ENCODE data around the gene PUM2. TPM values are rescaled to one million over a fixed set of nuclear protein-coding genes. Genes with fewer than 3 reads are reported as not detected.

Gene PUM2
- total RNA-seq (2021; fragmentation: NEBNext Ultra II Directional; extraction: Animal tissue kit (Norgen Biotek cat#: 25700)) (109 and 114 TPM in 2 replicates), polyA plus RNA-seq (2011; rRNA removed) (30.1 and 46.6 TPM in 2 replicates), polyA minus RNA-seq (2011; rRNA and poly(A)+ RNA removed) (336 and 378 TPM in 2 replicates)
- 40.1 TPM for polyA plus RNA-seq (2011; cell fraction: cytosol; rRNA removed)
- polyA plus RNA-seq (2011; cell fraction: nucleus; rRNA removed): 37.3 TPM
- 33.7 to 56.1 TPM (median 47.0 TPM) in 4 replicates for polyA plus RNA-seq (2012, experiment 1 of 2)
- 2.6 TPM for polyA plus RNA-seq (2012, experiment 2 of 2)
- 31.1 TPM for polyA plus RNA-seq (2013, experiment 1 of 2)
- polyA plus RNA-seq (2013, experiment 2 of 2): 31.5 TPM
- 98.2 TPM for polyA minus RNA-seq (2011; cell fraction: cytosol; rRNA and poly(A)+ RNA removed)
- 170 TPM for polyA minus RNA-seq (2011; cell fraction: nucleus; rRNA and poly(A)+ RNA removed)
- long read RNA-seq, experiment 1, partial matches to known transcripts: 17 of 74 reads
- long read RNA-seq, experiment 1, other reads (novel, unspliced or antisense): 55 of 74 reads
- long read RNA-seq, experiment 2, partial matches to known transcripts: 0 of 3 reads
- long read RNA-seq, experiment 2, other reads (novel, unspliced or antisense): 3 of 3 reads

GRCh38 chr2:20350753-20351554, at the start of gene PUM2:
Gene PUM2, minus strand, starts transcription at chr2:20350844. Its CDS starts 23,484 bp downstream, at chr2:20327360.
- Histone ChIP-seq H2BK12ac (ENCODE audit: low read depth, low read length) (peak within 1 kb of the TSS; percentile 88), H4K20me1 (replicated peaks in 1 of 2; ENCODE audit: control insufficient read depth in 1 of 2, insufficient read depth in 2 of 2, low read length in 2 of 2) (peaks cover 8 to 16% of the 10 kb centered on the region in 2 experiments), H2BK15ac (ENCODE audit: low read length) (peak within 1 kb of the TSS; percentile 77; the same call in 1 of the 2 replicates), H2BK5ac (ENCODE audit: low read depth, low read length) (peak within 1 kb of the TSS; percentile 99), H3K4me2 (ENCODE audit: insufficient read depth in 1 of 2, low read depth in 2 of 2, low read length in 2 of 2) (peak within 1 kb of the TSS; percentile 96), H3K23ac (ENCODE audit: insufficient read length) (peak within 1 kb of the TSS; percentile 66), H3K4me3 (ENCODE audit: extremely low read depth in 1 of 4, insufficient read depth in 2 of 4, low read depth in 3 of 4, low read length in 4 of 4) (peak within 1 kb of the TSS; percentile 84 to 100 (median 92)), H2BK20ac (ENCODE audit: low read length) (0 out of 2 replicates have a peak within 1 kb of the TSS, but pooled peaks have one; percentile 67), H3K79me1 (ENCODE audit: low read depth, low read length) (no peaks in the 10 kb centered on the region; the same call in 1 of the 2 replicates), H3K4ac (replicated peaks; ENCODE audit: insufficient read length, low read depth, low read length) (peak within 1 kb of the TSS; percentile 100), H3K18ac (ENCODE audit: extremely low read depth, low read length) (peak within 1 kb of the TSS; percentile 91), H3K27ac (ENCODE audit: low read depth, low read length) (peak within 1 kb of the TSS; percentile 100), H3K14ac (ENCODE audit: insufficient read length) (peak within 1 kb of the TSS; percentile 58), H3K23me2 (ENCODE audit: low read depth, low read length) (peaks cover 8% of the 10 kb centered on the region), H3K56ac (replicated peaks; ENCODE audit: insufficient read length, low read depth, low read length) (peak within 1 kb of the TSS; percentile 98), H4K8ac (ENCODE audit: extremely low read depth, insufficient read depth, low read length) (peak within 1 kb of the TSS; percentile 100), H3K79me2 (ENCODE audit: control insufficient read depth in 1 of 2, insufficient read depth in 2 of 2, low read length in 2 of 2) (peaks cover 34 to 42% of the 10 kb centered on the region in 2 experiments), H2BK120ac (replicated peaks; ENCODE audit: low read depth, low read length) (peak within 1 kb of the TSS; percentile 61), H3K9ac (replicated peaks in 1 of 4; ENCODE audit: extremely low read depth in 1 of 4, low read depth in 3 of 4, low read length in 3 of 4) (peak within 1 kb of the TSS; percentile 99 to 100 (median 100)), H2AFZ (ENCODE audit: low read length) (peak within 1 kb of the TSS; percentile 89), H4K5ac (ENCODE audit: insufficient read length, low read depth, low read length) (peak within 1 kb of the TSS; percentile 99), H3K27me3 (replicated peaks in 1 of 4; ENCODE audit: control insufficient read depth in 3 of 4, extremely low read depth in 1 of 4, insufficient read depth in 3 of 4, low read length in 3 of 4) (no peaks in the 10 kb centered on the region), H3K36me3 (ENCODE audit: control insufficient read depth in 2 of 4, insufficient read depth in 4 of 4, low read length in 3 of 4) (peaks cover 0 to 4% (median 0%) of the 10 kb centered on the region in 4 experiments; a peak in 1 of 8 replicates), H2AK5ac (ENCODE audit: low read depth, low read length) (peak within 1 kb of the TSS; percentile 4; the same call in 1 of the 2 replicates), H4K91ac (replicated peaks; ENCODE audit: insufficient read length, low read length) (peak within 1 kb of the TSS; percentile 99), H3K4me1 (replicated peaks in 1 of 4; ENCODE audit: control insufficient read depth in 3 of 4, insufficient read depth in 4 of 4, low read length in 3 of 4) (peaks cover 5 to 15% (median 12%) of the 10 kb centered on the region in 4 experiments), H3K9me3 (ENCODE audit: insufficient read depth in 2 of 2, low read depth in 1 of 2, low read length in 1 of 2) (no peaks in the 10 kb centered on the region)
- ChIA-PET POLR2A (ENCODE audit: partially characterized antibody) (interaction anchor here (0.9 to 3.1 kb wide), 7 partner anchors 9 to 126 kb away, joined by 3 to 23 read pairs (median 4); partner anchors contain the start of gene RHOB), CTCF (ENCODE audit: partially characterized antibody) (interaction anchor here (0.7 to 4.3 kb wide), 7 partner anchors 22 to 361 kb away, joined by 3 to 24 read pairs (median 3); partner anchors contain the start of genes RHOB and WDR35)
- 2% methylated on average over 55 of the region's 70 CpGs; no CpG with 5 or more reads in 1 of the 2 experiments for WGBS, 2 experiments (ENCODE audit: extremely low coverage in 1 of 2, insufficient coverage in 1 of 2, insufficient read length in 1 of 2, insufficient replicate concordance in 2 of 2, low coverage in 1 of 2, low lambda C conversion rate in 2 of 2, missing lambda C conversion rate in 1 of 2)
- DNase-seq (ENCODE audit: low read depth in 1 of 2, low spot score in 2 of 2) (peak; percentile 89 to 90), FAIRE-seq (no peak)
- TF ChIP-seq EGR1 (IDR thresholded peaks at IDR 0.05; ENCODE audit: borderline replicate concordance, low read depth, low read length): peak; percentile 62; the same call in 1 of the 2 replicates
- no peak for TF ChIP-seq SP1 (IDR thresholded peaks at IDR 0.05; ENCODE audit: low read depth, low read length)
- no peak for TF ChIP-seq CBX8 (IDR thresholded peaks at IDR 0.05; ENCODE audit: borderline replicate concordance, low read depth, low read length)
- no peak for TF ChIP-seq BRCA1 (IDR thresholded peaks at IDR 0.05; ENCODE audit: low read depth, low read length)
- peak; percentile 46; the same call in 1 of the 2 replicates for TF ChIP-seq TEAD4 (IDR thresholded peaks at IDR 0.05; ENCODE audit: low read depth, low read length)
- TF ChIP-seq POU5F1 (IDR thresholded peaks at IDR 0.05; ENCODE audit: low read depth, low read length): no peak
- no peak for TF ChIP-seq JUN (IDR thresholded peaks at IDR 0.05; ENCODE audit: low read depth, low read length)
- 0 out of 2 replicates have a peak, but pooled peaks have one; percentile 43 for TF ChIP-seq TAF1 (IDR thresholded peaks at IDR 0.05; ENCODE audit: low read depth, low read length)

Measured in H1 (cell line).